Cerebellar cortex (tissue), 1 donor: Measurements from ENCODE around the gene HINT3.
"Not testable (repeated sequence)": the region's sequence is repeated elsewhere in the genome, so short reads cannot be mapped to it uniquely, and the experiment has no call there.

Source experiments
- DNase-seq: peaks from one replicate; pipeline ENCODE4 v3.0.0-alpha.2; 2015; ENCODE audit warnings: low spot score

Gene HINT3

DNA sequence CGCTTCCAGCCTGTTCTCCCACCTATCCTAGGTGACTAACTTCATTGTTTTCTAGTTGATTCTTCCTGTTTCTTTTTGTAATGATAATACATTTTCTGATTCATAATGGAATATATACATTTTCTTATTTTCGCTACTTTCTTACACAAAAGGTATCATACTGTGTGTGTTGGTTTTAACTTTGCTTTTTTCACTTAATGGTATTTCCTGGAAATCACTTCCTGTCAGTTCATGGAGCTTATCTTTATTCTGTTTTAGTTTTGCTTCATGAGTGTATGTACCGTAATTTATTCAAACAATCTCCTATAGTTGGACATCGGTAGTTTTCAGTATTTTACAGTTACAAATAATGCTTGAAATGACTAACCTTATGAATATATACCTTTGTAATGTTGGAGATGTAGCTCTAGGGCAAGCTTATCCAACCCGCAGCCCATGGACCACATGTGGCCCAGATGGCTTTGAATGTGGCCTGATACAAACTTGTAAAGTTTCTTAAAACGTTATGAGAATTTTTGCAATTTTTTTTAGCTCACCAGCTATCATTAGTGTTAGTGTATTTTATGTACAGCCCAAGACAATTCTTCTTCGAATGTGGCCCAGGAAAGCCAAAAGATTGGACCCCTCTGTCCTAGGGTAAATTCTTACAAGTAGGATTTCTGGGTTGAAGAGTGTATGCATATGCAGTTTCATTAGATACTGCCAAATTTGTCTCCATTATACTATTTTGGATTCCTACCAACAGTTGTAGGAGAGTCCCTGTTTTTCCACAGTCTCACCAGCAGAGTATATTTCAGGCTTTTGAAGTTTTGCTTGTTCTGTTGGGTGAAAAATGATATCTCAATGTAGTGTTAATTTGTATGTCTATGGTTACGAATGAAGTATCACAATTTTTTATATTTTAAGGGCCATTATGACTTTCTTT, 46.4 kb downstream of the HINT3 start:
- no peak for DNase-seq

DNA sequence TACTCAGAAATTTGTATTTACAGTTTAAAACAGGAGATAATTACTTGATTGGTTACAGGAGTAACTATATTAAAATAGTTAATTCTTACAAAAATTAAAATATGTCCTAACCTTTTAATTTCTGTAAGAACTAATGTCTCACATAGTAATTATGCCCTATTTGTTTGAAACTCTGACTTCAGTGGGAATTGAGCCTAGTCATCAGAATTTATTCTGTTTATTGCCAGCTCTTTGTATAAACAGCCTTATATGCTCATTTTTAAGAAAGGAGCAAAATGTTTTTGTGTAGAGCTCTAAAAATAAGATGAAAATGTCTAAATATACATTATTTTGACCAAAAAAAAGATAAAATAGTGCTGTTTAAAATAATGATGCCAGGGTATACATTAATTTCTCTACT, 51.2 kb downstream of the HINT3 start:
- no peak for DNase-seq

DNA sequence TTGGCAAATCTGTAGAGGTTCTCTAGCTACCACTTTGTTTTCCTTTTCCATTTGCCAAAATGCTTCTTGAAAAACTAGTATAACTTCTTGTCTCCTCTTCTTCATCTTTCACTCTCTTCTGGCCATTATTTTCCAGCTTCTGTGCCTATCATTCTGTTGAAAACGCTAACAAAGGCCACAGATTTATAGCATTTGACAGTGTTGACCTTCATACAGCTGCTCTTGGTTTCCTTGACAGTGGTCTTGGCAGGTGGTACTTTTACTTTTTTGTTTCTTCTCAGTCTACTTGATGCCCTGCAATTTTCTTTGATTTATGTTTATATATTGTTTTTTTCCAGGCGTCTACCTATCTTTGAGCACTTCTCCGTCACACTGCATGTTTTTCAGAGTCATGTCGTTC, 53.5 kb downstream of the HINT3 start:
- no peak for DNase-seq

DNA sequence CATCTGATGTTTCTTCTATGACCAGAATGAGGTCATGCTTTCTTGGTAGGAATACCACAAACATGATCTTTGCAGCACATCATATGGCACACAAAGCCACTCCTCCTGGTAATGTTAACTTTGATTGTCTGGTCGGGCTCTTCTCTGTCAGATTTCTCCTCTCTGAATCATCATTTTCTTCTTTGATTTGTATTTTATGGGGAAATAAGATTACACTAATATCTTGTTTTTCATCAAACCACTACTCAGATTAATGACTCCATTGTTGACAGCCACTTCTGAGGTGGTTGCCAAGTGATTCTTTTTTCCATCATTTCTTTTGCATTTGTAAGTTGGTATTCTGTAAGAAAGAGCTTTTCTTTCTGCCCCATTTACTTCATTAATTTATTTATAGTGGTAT, 59.3 kb downstream of the HINT3 start:
- DNase-seq, result no peak

DNA sequence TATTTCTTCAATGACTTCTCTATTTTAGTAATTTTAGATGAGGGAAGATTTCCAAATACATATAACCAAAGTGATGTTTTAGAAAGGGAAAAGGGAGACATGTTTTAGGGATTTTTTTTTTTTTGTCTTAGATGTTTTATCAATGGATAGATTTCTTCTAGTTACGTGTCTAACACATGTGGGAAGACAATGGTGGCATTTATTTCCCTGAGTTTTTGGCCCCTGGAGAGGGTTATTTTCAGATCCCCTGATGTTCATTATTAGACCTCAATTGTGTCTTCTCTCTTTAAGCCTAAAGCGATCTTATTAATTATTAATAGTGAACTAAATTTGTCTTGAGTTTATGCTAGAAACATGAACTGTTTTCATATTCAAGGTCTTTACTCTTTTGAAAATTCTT, 60.0 kb downstream of the HINT3 start:
- no peak for DNase-seq

DNA sequence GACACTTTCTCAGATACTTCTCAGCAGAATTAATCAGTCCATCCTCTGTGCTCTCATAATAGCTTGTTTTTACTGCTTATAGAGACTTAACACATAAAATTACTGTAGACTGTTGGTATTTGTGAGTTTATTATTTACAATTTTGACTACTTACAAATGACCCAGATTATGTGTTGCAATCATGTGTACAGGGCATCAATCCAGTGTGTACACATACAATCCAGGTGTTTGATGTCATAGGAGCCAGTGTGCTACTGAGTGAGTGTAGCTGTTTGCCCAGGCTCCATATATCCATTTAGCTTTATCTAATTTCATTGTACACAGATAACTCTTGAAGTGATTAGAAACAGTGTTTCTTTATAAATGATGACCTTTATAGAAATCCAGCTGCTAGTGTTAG, 61.1 kb downstream of the HINT3 start:
- no peak for DNase-seq

DNA sequence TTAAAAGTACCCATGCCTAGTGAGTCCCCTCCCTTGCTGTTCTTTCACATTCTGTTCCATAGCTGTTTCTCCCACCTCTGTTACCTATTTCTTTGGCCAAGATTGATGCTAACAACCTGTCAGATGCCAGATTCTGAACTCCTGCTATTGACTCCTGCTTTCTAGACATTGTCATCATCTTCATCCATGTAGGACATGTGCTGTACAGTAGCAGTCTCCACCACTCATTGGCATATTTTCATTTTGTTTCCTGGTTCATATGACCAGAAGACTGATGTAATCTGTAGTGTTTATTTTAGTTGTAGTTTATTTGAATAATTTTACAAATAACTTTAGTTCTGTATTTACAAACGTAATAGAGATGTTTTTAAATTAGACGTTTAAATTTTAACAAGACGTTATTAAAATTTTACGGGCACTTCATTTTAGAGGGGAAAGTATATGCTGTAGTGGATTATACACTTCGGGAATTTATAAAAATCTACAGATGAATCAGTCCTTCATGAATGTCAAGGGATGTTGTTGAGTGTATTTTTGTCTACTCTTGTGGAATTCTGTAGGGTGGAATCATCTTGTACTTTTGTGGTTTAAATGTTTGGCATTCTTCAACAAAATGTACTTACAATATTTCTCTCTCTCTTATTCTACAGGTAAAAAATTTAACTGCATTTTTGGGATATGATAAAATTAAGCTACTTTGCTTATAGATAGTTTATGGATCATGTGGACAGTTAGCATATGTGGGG, 63.9 kb downstream of the HINT3 start:
- no peak for DNase-seq

DNA sequence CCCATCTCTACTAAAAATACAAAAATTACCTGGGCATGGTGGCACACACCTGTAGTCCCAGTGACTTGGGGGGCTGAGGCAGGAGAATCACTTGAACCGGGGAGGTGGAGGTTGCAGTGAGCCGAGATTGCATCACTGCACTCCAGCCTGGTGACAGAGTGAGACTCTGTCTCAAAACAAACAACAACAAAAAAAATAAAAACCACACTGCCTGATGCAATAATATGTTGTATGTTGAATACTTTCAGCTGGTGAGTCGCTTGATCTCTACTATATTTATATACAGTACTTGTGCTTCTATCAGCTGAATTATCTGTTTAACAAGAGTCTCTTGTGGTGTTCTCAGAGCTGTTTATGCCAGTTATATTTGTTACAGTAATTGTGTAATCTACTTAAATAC, 66.9 kb downstream of the HINT3 start:
- DNase-seq, result not testable (repeated sequence)

DNA sequence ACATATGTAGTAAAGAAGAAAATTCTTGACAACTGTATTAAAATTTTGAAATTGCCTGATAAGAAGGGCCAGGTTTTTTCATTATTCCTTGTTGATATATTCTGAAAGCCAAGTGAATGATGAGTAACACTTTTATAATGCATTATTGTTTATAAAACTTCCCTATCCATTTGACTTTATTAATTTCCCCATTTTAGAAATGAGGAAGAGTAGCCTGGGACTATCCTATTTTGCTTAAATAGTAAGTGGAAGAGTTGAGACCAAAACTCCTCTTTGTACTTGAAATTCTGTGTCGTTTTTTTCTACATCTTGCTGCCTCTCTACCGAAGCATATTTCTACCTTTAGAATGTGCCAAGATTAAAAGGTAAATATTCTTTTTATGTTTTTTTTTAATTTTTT, 69.4 kb downstream of the HINT3 start:
- DNase-seq, result no peak

DNA sequence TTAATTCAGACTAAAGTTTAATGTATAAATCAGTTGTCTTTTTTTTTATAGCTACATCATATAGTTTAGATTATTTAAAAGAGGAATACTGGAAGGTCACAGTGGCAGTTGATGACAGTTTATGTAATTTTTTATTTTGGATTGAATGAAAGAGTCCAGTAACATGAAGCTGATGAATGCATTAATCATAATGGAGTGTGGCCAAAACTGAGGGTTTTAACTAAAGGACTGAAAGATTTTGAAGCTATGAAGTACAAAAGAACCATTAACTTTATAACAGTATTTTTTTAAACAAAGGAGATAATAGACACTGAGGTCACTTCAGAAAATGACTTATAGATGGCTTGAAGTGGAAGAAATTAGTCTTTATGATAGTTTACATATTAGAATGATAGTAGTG, 71.0 kb downstream of the HINT3 start:
- DNase-seq, result no peak
